SK-N-SH (cell line): ENCODE data around the gene CAPN5. TPM values are rescaled to one million over a fixed set of nuclear protein-coding genes. Genes with fewer than 3 reads are reported as not detected.

Source experiments
- CTCF ChIA-PET: fragments of 300-600, 350-600 bp; formaldehyde crosslinking; extraction: SDS; loops from one replicate; lab custom pipeline; 2021; lab: Yijun Ruan, JAX
- POLR2A ChIA-PET: fragments of 350-600 bp; sonication (Branson Sonifier 250); formaldehyde crosslinking; extraction: SDS; loops from one replicate; lab custom pipeline; 2020; ENCODE audit warnings: antibody characterized with exemption, inconsistent platforms; lab: Yijun Ruan, JAX
- DNase-seq: peaks from one replicate; pipeline ENCODE4 v3.0.0; 2012
- H2AFZ ChIP-seq: fragments of 200-600 bp; sonication (generic); 2 replicates; pipeline ENCODE4 v1.8.1; 2016; ENCODE audit warnings: antibody characterized with exemption, mild to moderate bottlenecking, low read depth
- H3F3A ChIP-seq: fragments of 200-600 bp; sonication (generic); replicated peaks from 2 replicates; pipeline ENCODE3; 2016; ENCODE audit warnings: antibody characterized with exemption, mild to moderate bottlenecking; ENCODE audit not compliant: insufficient read depth
- H3K27ac ChIP-seq, 2 experiments: fragments of 200-500 bp in 1 of 2; fragments of 200-600 bp in 1 of 2; sonication (Bioruptor generic) in 1 of 2; sonication (generic), shearing (Covaris generic) in 1 of 2; 2 replicates each; pipeline versions ENCODE4 v1.5.1 to v1.6.1; 2014 to 2016; ENCODE audit warnings: low read depth in 2 of 2, inconsistent platforms in 1 of 2, low read length in 1 of 2, mild to moderate bottlenecking in 1 of 2, mixed read lengths in 1 of 2
- H3K27me3 ChIP-seq: fragments of 200-600 bp; sonication (generic), shearing (Covaris generic); 2 replicates; pipeline ENCODE4 v1.6.1; 2016; ENCODE audit warnings: mixed run types; ENCODE audit not compliant: insufficient read depth
- H3K36me3 ChIP-seq, 2 experiments: fragments of 200-500 bp in 1 of 2; fragments of 200-600 bp in 1 of 2; sonication (Bioruptor generic) in 1 of 2; sonication (generic) in 1 of 2; replicated peaks in 1 of 2; 2 replicates each; pipeline versions ENCODE3 to v1.5.1; 2014 to 2016; ENCODE audit warnings: low read length in 1 of 2, mild to moderate bottlenecking in 1 of 2; ENCODE audit not compliant: insufficient read depth in 2 of 2, control insufficient read depth in 1 of 2
- H3K4me1 ChIP-seq, 2 experiments: fragments of 200-500 bp in 1 of 2; fragments of 200-600 bp in 1 of 2; sonication (Bioruptor generic) in 1 of 2; sonication (generic), shearing (Covaris generic) in 1 of 2; 2 replicates each; pipeline versions ENCODE4 v1.5.1 to v1.6.1; 2014 to 2016; ENCODE audit warnings: low read depth in 1 of 2, low read length in 1 of 2, mixed run types in 1 of 2; ENCODE audit not compliant: insufficient read depth in 2 of 2, control insufficient read depth in 1 of 2
- H3K4me2 ChIP-seq: fragments of 200-600 bp; sonication (generic), shearing (Covaris generic); 2 replicates; pipeline ENCODE4 v1.6.1; 2017; ENCODE audit warnings: mixed run types
- H3K4me3 ChIP-seq, 2 experiments: fragments of 200-500 bp in 1 of 2; fragments of 200-600 bp in 1 of 2; sonication (Bioruptor generic) in 1 of 2; sonication (generic), shearing (Covaris generic) in 1 of 2; 2 replicates each; pipeline versions ENCODE4 v1.5.1 to v1.8.1; 2014 to 2016; ENCODE audit warnings: low read depth in 2 of 2, inconsistent platforms in 1 of 2, low read length in 1 of 2, mild to moderate bottlenecking in 1 of 2, mixed read lengths in 1 of 2, moderate library complexity in 1 of 2
- H3K79me2 ChIP-seq: fragments of 200-600 bp; sonication (generic); 2 replicates; pipeline ENCODE4 v1.8.1; 2017; ENCODE audit warnings: mild to moderate bottlenecking; ENCODE audit not compliant: insufficient read depth
- H3K9ac ChIP-seq: fragments of 200-600 bp; sonication (generic); 2 replicates; pipeline ENCODE4 v1.6.1; 2017; ENCODE audit warnings: mixed run types
- H3K9me2 ChIP-seq: fragments of 200-600 bp; sonication (generic); 2 replicates; pipeline ENCODE4 v1.6.1; 2017; ENCODE audit warnings: mixed run types
- H3K9me3 ChIP-seq: fragments of 200-600 bp; sonication (generic); 2 replicates; pipeline ENCODE4 v1.6.1; 2017; ENCODE audit warnings: mixed run types, mild to moderate bottlenecking, moderate library complexity
- H4K20me1 ChIP-seq: fragments of 200-600 bp; sonication (generic); 2 replicates; pipeline ENCODE4 v1.6.1; 2017; ENCODE audit warnings: mild to moderate bottlenecking, mixed run types; ENCODE audit not compliant: insufficient read depth
- EZH2phosphoT487 ChIP-seq: fragments of 200-600 bp; sonication (generic); IDR thresholded peaks from 2 replicates; pipeline ENCODE4 v1.6.1; 2017; ENCODE audit warnings: low read depth, mixed run types, mild to moderate bottlenecking, antibody characterized with exemption, moderate library complexity, borderline replicate concordance
- FOSL2 ChIP-seq: IDR thresholded peaks from 2 replicates; pipeline ENCODE4 v1.4.0; 2012; ENCODE audit warnings: low read depth, mild to moderate bottlenecking, moderate library complexity, borderline replicate concordance
- MAX ChIP-seq: IDR thresholded peaks from 2 replicates; pipeline ENCODE4 v1.4.0; 2012; ENCODE audit warnings: low read depth
- POLR2AphosphoS5 ChIP-seq: IDR thresholded peaks from 2 replicates; pipeline ENCODE4 v1.6.1; 2012; ENCODE audit warnings: low read depth, low read length
- REST ChIP-seq: IDR thresholded peaks from 2 replicates; pipeline ENCODE4 v1.6.1; 2012; ENCODE audit warnings: mild to moderate bottlenecking, low read depth, low read length, moderate library complexity
- RXRA ChIP-seq: IDR thresholded peaks from 2 replicates; pipeline ENCODE4 v1.4.0; 2012; ENCODE audit warnings: low read depth, mild to moderate bottlenecking, borderline replicate concordance
- YY1 ChIP-seq: IDR thresholded peaks from 2 replicates; pipeline ENCODE4 v1.4.0; 2012; ENCODE audit warnings: low read depth, mild to moderate bottlenecking
- WGBS: methylation state at CpG from one replicate; pipeline ENCODE4 v1.1.6; 2017; ENCODE audit warnings: low lambda C conversion rate; 5-methylcytosine and 5-hydroxymethylcytosine counted together
- polyA plus RNA-seq, 3 experiments: library from polyadenylated mRNA; depleted of rRNA; stranded (reverse); fragments of >200 nt; gene quantifications; 2 replicates each; pipeline ENCODE4 v1.2.3, GENCODE V29; 2012

Gene CAPN5
- polyA plus RNA-seq, 1 of the 3 experiments (the other 2 are of a cell fraction): 33.1 TPM

- TF ChIP-seq REST (no peak), FOSL2 (no peak), RXRA (no peak), EZH2phosphoT487 (no peak)
- TF ChIP-seq, all 33 proteins: peak for 0
These were observed 16.2 kb downstream of the CAPN5 start (continued) for GRCh38 chr11:77082838-77083565.

- DNase-seq: no peak
- TF ChIP-seq RXRA (no peak), MAX (no peak), POLR2AphosphoS5 (no peak), YY1 (no peak), REST (no peak)
- CTCF ChIA-PET: interaction anchor here (0.8 to 4.9 kb wide), 9 partner anchors 8 to 38 kb away, joined by 3 to 54 read pairs (median 7); no protein-coding TSS in a partner anchor
- no peaks in the 10 kb centered on the region for H3K9me2 ChIP-seq
- no peaks in the 10 kb centered on the region for H3F3A ChIP-seq
- no peaks in the 10 kb centered on the region for H3K27me3 ChIP-seq
- WGBS: 86% methylated on average over 8 of the region's 12 CpGs
- 0 out of 2 replicates have a peak, but pooled peaks cover 9% of the 10 kb centered on the region for H4K20me1 ChIP-seq
- no peak overlapping the region for H3K4me2 ChIP-seq
- no peak overlapping the region for H3K4me3 ChIP-seq
- no peak overlapping the region for H2AFZ ChIP-seq
- POLR2A ChIA-PET: interaction anchor here (1.0 kb wide), 1 partner anchor 11 kb away, joined by 3 read pairs; no protein-coding TSS in a partner anchor
- H3K27ac ChIP-seq: peak overlapping the region in 1 of 2 experiments; percentile 85; a peak in 1 of 4 replicates
- no peak overlapping the region for H3K9ac ChIP-seq
- H3K9me3 ChIP-seq: no peaks in the 10 kb centered on the region
- H3K79me2 ChIP-seq: peaks cover 55% of the 10 kb centered on the region
- H3K4me1 ChIP-seq: peaks cover 0 to 30% of the 10 kb centered on the region in 2 experiments; a peak in 1 of 4 replicates
- H3K36me3 ChIP-seq: peaks cover 2 to 5% of the 10 kb centered on the region in 2 experiments
These were observed 16.9 kb downstream of the CAPN5 start for GRCh38 chr11:77083566-77084245.
